Fibroblast of lung (primary cell): Measurements from ENCODE around the gene OBSCN. TPM values are rescaled to one million over a fixed set of nuclear protein-coding genes. Genes with fewer than 3 reads are reported as not detected.

Experiments used
- DNase-seq, 2 donors: peaks; one replicate each; pipeline versions ENCODE4 v3.0.0 to v3.0.0-alpha.2; 2010; ENCODE audit warnings: low read depth in 2 of 2
- H2AFZ ChIP-seq: 2 replicates; pipeline ENCODE4 v1.5.1; 2012; ENCODE audit warnings: low read length, control low read depth, inconsistent platforms
- H3K27ac ChIP-seq: 2 replicates; pipeline ENCODE4 v1.5.1; 2011; ENCODE audit warnings: low read length, control low read depth; ENCODE audit not compliant: insufficient read depth
- H3K27me3 ChIP-seq: 2 replicates; pipeline ENCODE4 v1.5.1; 2011; ENCODE audit warnings: mild to moderate bottlenecking, low read length; ENCODE audit not compliant: control insufficient read depth, insufficient read depth
- H3K36me3 ChIP-seq: 2 replicates; pipeline ENCODE4 v1.5.1; 2011; ENCODE audit warnings: low read length; ENCODE audit not compliant: control insufficient read depth, insufficient read depth
- H3K4me1 ChIP-seq: 2 replicates; pipeline ENCODE4 v1.5.1; 2011; ENCODE audit warnings: low read length; ENCODE audit not compliant: control insufficient read depth, insufficient read depth; ENCODE audit errors: extremely low read depth
- H3K4me2 ChIP-seq: 2 replicates; pipeline ENCODE4 v1.5.1; 2011; ENCODE audit warnings: low read length, control low read depth; ENCODE audit not compliant: insufficient read depth; ENCODE audit errors: extremely low read depth
- H3K4me3 ChIP-seq, 4 experiments: fragments of 200-600 bp in 1 of 4; sonication (generic) in 1 of 4; replicated peaks in 1 of 4; 2 replicates each; pipeline ENCODE4 v1.5.1; 2011 to 2016; ENCODE audit warnings: low read length in 4 of 4, low read depth in 3 of 4, mild to moderate bottlenecking in 3 of 4, control low read depth in 2 of 4, inconsistent platforms in 1 of 4, mixed read lengths in 1 of 4; ENCODE audit not compliant: insufficient read depth in 1 of 4; ENCODE audit errors: control extremely low read depth in 1 of 4
- H3K79me2 ChIP-seq: 2 replicates; pipeline ENCODE4 v1.5.1; 2012; ENCODE audit warnings: mild to moderate bottlenecking, low read length, inconsistent platforms; ENCODE audit not compliant: control insufficient read depth, insufficient read depth
- H3K9ac ChIP-seq: 2 replicates; pipeline ENCODE4 v1.5.1; 2011; ENCODE audit warnings: mild to moderate bottlenecking, low read length, control low read depth; ENCODE audit not compliant: insufficient read depth
- H3K9me3 ChIP-seq: 2 replicates; pipeline ENCODE4 v1.5.1; 2012; ENCODE audit warnings: low read depth, low read length; ENCODE audit not compliant: control insufficient read depth, insufficient read depth
- H4K20me1 ChIP-seq: 2 replicates; pipeline ENCODE4 v1.5.1; 2011; ENCODE audit warnings: low read length; ENCODE audit not compliant: control insufficient read depth, insufficient read depth; ENCODE audit errors: extremely low read depth
- EZH2 ChIP-seq: IDR thresholded peaks from 2 replicates; pipeline ENCODE4 v1.5.1; 2012; ENCODE audit warnings: low read length, control low read depth, mild to moderate bottlenecking; ENCODE audit errors: missing control alignments
- polyA plus RNA-seq, 2 donors: library from polyadenylated mRNA; depleted of rRNA in 1 of 2; stranded (reverse) in 1 of 2; unstranded in 1 of 2; fragments of >200 nt; gene quantifications; 2 replicates each; pipeline ENCODE4 v1.2.1, GENCODE V29; 2011 to 2012; ENCODE audit warnings: missing spikeins in 1 of 2
- total RNA-seq: library from RNA; depleted of rRNA; stranded (reverse); fragments of >200 nt; gene quantifications from 2 replicates; pipeline ENCODE4 v1.2.1, GENCODE V29; 2014
- TF ChIP-seq, protein P1 (sequence below), 2 donors: IDR thresholded peaks in 1 of 2; conservative IDR thresholded peaks in 1 of 2; 1 replicate in 1 of 2; 2 replicates in 1 of 2; pipeline ENCODE4 v1.5.1; 2011 to 2012; ENCODE audit warnings: low read length in 2 of 2, control low read depth in 1 of 2, inconsistent platforms in 1 of 2, low read depth in 1 of 2, mild to moderate bottlenecking in 1 of 2

Gene OBSCN
- total and polyA plus RNA-seq, 2 donors (not counting 1 experiment from before 2014, with no cell fraction given) = 0.87 to 16.8 TPM

DNA sequence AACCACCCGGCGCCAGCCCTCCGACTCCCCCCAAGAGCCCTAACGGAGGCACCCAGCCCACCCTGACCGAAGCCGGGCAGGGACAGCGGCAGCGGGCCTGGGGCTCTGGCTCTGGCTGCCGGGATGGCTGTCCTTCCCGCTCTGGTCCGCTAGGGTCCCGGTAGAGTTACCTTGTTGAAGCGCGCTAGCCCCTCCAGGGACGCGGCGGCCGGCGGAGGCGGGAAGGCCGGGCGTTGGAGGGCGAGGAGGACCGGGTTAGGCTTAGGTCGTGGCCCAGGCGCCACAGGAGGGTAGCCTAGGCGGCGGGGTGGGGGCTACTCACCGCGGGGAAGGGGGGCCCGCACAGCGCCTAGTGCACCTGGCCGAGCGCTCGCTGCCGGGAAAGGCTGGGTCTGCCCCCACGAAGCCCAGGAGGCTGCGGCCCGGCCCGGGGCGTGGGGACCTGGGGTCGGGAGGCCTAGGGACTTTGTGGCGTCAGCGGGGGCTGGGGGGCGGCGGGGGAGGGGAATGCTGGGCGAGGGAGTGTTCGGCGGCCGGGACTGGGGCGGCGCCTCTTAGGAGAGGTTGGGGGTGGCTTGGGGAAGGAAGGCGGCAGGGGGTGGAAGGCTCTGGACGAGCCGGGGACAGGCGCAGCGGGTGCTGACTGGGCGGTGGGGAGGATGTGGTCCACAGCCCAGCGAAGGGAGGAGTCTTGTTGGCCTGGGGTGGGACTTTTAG lies 208.5 kb downstream of the OBSCN start, which contains the start of gene TRIM17:
TRIM17 (minus strand) TSS at position 645 of the 717 bp plus-strand sequence. CDS start 1,789 bp downstream, outside the sequence.
- Histone ChIP-seq H4K20me1 (no peaks in the 10 kb centered on the region), H3K4me2 (peak within 1 kb of the TSS; percentile 71), H3K79me2 (no peaks in the 10 kb centered on the region), H2AFZ (no peak within 1 kb of the TSS), H3K9ac (no peak within 1 kb of the TSS), H3K4me1 (no peaks in the 10 kb centered on the region), H3K27ac (no peak within 1 kb of the TSS), H3K9me3 (no peaks in the 10 kb centered on the region), H3K4me3 (peak within 1 kb of the TSS in 3 of 4 experiments; percentile 12 to 51 (median 47)), H3K36me3 (no peaks in the 10 kb centered on the region), H3K27me3 (peaks cover 12% of the 10 kb centered on the region)
- peak in 1 of 2 donors; percentile 23 for DNase-seq
- TF ChIP-seq, protein P1, sequence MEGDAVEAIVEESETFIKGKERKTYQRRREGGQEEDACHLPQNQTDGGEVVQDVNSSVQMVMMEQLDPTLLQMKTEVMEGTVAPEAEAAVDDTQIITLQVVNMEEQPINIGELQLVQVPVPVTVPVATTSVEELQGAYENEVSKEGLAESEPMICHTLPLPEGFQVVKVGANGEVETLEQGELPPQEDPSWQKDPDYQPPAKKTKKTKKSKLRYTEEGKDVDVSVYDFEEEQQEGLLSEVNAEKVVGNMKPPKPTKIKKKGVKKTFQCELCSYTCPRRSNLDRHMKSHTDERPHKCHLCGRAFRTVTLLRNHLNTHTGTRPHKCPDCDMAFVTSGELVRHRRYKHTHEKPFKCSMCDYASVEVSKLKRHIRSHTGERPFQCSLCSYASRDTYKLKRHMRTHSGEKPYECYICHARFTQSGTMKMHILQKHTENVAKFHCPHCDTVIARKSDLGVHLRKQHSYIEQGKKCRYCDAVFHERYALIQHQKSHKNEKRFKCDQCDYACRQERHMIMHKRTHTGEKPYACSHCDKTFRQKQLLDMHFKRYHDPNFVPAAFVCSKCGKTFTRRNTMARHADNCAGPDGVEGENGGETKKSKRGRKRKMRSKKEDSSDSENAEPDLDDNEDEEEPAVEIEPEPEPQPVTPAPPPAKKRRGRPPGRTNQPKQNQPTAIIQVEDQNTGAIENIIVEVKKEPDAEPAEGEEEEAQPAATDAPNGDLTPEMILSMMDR (conservative IDR thresholded peaks at IDR 0.05 in 1 of 2, IDR thresholded peaks at IDR 0.05 in 1 of 2; ENCODE audit: low read depth in 1 of 2, low read length in 2 of 2) = peak; percentile 25 to 29
- peak; percentile 59 for TF ChIP-seq EZH2

DNA sequence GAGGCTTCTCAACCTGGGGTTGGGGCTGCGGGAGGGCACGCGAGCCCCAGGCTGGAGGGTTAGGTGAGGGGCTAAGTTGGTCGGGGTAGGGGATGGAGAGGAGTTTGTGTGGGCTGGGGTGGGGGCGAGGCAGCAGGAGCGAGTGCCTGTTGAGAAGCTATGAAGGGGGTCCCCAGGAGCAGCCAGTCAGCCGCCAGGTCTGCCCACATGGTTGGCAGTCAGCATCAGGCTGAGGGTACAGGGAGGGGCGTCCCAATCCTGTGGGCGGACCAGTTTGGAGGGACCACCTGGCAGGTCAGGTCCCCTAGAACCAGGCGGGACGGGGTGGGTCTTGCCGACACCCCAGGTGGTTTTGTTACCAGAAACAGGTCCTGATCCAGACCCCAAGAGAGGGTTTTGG lies 209.2 kb downstream of the OBSCN start:
- H3K27ac ChIP-seq = no peak overlapping the region
- no peaks in the 10 kb centered on the region for H3K79me2 ChIP-seq
- DNase-seq = no peak
- no peaks in the 10 kb centered on the region for H3K36me3 ChIP-seq
- H3K4me2 ChIP-seq = no peak overlapping the region
- no peak overlapping the region for H3K4me3 ChIP-seq
- H3K4me1 ChIP-seq = no peaks in the 10 kb centered on the region
- H3K27me3 ChIP-seq = peaks cover 12% of the 10 kb centered on the region
- H3K9ac ChIP-seq = no peak overlapping the region
- no peaks in the 10 kb centered on the region for H3K9me3 ChIP-seq
- TF ChIP-seq, protein P1 (conservative IDR thresholded peaks at IDR 0.05 in 1 of 2, IDR thresholded peaks at IDR 0.05 in 1 of 2; ENCODE audit: low read depth in 1 of 2, low read length in 2 of 2) = no peak
- no peak for TF ChIP-seq EZH2
- no peak overlapping the region for H2AFZ ChIP-seq
- H4K20me1 ChIP-seq = no peaks in the 10 kb centered on the region

DNA sequence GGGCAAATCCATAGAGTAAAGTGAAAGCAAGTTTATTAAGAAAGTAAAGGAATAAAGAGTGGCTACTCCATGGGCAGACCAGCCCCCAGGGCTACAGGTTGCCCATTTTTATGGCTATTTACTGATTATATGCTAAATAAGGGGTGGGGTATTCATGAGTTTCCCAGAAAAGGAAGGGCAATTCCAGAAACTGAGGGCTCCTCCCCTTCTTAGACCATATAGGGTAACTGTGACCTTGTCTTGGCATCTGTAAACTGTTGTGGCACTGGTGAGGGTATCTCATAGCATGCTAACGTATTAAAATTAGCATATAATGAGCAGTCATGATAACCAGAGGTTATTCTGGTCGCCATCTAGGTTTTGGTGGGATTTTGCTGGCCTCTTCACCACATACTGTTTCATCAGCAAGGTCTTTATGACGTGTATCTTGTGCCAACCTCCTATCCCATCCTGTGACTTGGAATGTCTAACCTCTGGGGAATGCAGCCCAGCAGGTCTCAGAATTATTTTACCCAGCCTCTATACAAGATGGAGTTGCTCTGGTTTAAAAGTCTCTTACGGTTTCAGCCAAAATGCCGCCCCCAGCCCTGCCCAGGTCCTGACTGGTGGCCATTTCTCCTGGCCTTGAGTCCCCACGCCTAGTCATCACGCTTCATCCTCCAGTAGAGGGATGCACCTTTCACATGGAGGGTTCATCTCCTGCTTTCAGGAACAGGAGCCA lies 209.8 kb downstream of the OBSCN start:
- no peak overlapping the region for H3K4me3 ChIP-seq
- no peak overlapping the region for H3K4me2 ChIP-seq
- no peaks in the 10 kb centered on the region for H3K9me3 ChIP-seq
- H3K4me1 ChIP-seq = no peaks in the 10 kb centered on the region
- H3K79me2 ChIP-seq = no peaks in the 10 kb centered on the region
- no peak overlapping the region for H2AFZ ChIP-seq
- TF ChIP-seq, protein P1 (conservative IDR thresholded peaks at IDR 0.05 in 1 of 2, IDR thresholded peaks at IDR 0.05 in 1 of 2; ENCODE audit: low read depth in 1 of 2, low read length in 2 of 2) = no peak
- TF ChIP-seq EZH2 = no peak
- H3K27ac ChIP-seq = no peak overlapping the region
- H3K27me3 ChIP-seq = peaks cover 12% of the 10 kb centered on the region
- H4K20me1 ChIP-seq = no peaks in the 10 kb centered on the region
- no peaks in the 10 kb centered on the region for H3K36me3 ChIP-seq
- peak in 1 of 2 donors; percentile 14 for DNase-seq
- no peak overlapping the region for H3K9ac ChIP-seq
